Lung (tissue), 12 donors: ENCODE data around the gene MYO16. TPM values are rescaled to one million over a fixed set of nuclear protein-coding genes. Genes with fewer than 3 reads are reported as not detected.

ENCODE experiments used
- ATAC-seq: fragments of 200-7000 bp; cut with Tn5 transposase; one replicate; pipeline ENCODE4 v1.9.1; 2020; ENCODE audit warnings: moderate number of reproducible peaks; ENCODE audit not compliant: insufficient read depth, low FRiP score
- DNase-seq, 3 donors: peaks; one replicate each; pipeline ENCODE4 v3.0.0-alpha.2; 2013 to 2017
- H3K27ac ChIP-seq, 2 donors: one replicate each; pipeline ENCODE4 v1.5.1; 2013; ENCODE audit warnings: mild to moderate bottlenecking in 2 of 2, moderate library complexity in 2 of 2, control low read depth in 1 of 2, inconsistent platforms in 1 of 2, low read depth in 1 of 2, low read length in 1 of 2
- H3K27me3 ChIP-seq, 3 donors: one replicate each; pipeline ENCODE4 v1.5.1; 2013; ENCODE audit warnings: low read length in 2 of 3; ENCODE audit not compliant: control insufficient read depth in 3 of 3, insufficient read depth in 3 of 3
- H3K36me3 ChIP-seq, 4 donors: one replicate each; pipeline ENCODE4 v1.5.1; 2013; ENCODE audit warnings: low read length in 4 of 4, mild to moderate bottlenecking in 1 of 4, moderate library complexity in 1 of 4; ENCODE audit not compliant: control insufficient read depth in 4 of 4, insufficient read depth in 4 of 4
- H3K4me1 ChIP-seq, 5 donors: one replicate each; pipeline ENCODE4 v1.5.1; 2013; ENCODE audit warnings: low read length in 5 of 5, mild to moderate bottlenecking in 2 of 5, moderate library complexity in 1 of 5; ENCODE audit not compliant: control insufficient read depth in 5 of 5, insufficient read depth in 5 of 5
- H3K4me3 ChIP-seq: one replicate; pipeline ENCODE4 v1.5.1; 2013; ENCODE audit warnings: mild to moderate bottlenecking, control low read depth, moderate library complexity
- H3K9ac ChIP-seq, 2 donors: one replicate each; pipeline ENCODE4 v1.5.1; 2013; ENCODE audit warnings: low read length in 2 of 2, control low read depth in 1 of 2; ENCODE audit not compliant: insufficient read depth in 1 of 2
- H3K9me3 ChIP-seq, 4 donors: one replicate each; pipeline ENCODE4 v1.5.1; 2013; ENCODE audit warnings: low read length in 3 of 4, mild to moderate bottlenecking in 1 of 4, moderate library complexity in 1 of 4; ENCODE audit not compliant: control insufficient read depth in 4 of 4, insufficient read depth in 3 of 4
- CTCF ChIP-seq: IDR thresholded peaks from 2 replicates; pipeline ENCODE4 v1.5.1; 2012; ENCODE audit warnings: mild to moderate bottlenecking; ENCODE audit errors: control extremely low read depth, extremely low read depth
- WGBS, 2 donors: extraction: QIAGEN DNeasy Blood & Tissue Kit; methylation state at CpG; one replicate each; pipeline ENCODE4 v1.1.7; 2013; 5-methylcytosine and 5-hydroxymethylcytosine counted together
- polyA plus RNA-seq, 2 donors: library from polyadenylated mRNA; stranded (reverse); fragments of 200-250 nt; gene quantifications; one replicate each; pipeline ENCODE4 v1.2.1, GENCODE V29; 2013
- total RNA-seq, 2 donors: library from RNA; depleted of rRNA in 1 of 2; stranded (reverse); fragments of >200 nt in 1 of 2; gene quantifications; one replicate each; pipeline ENCODE4 v1.2.1, GENCODE V29; 2014 to 2021
- donor health status: control.
- donor health status: control.
- donor health status: Bipolar disorder and iron deficiency.
- donor health status: healthy.
- donor health status: DM: yes; HTN: yes; CAD: no.

The MYO16 gene
- total and polyA plus RNA-seq, 4 donors: 0.12 to 13.8 (median 0.88) TPM

GRCh38 chr13:109157275-109157674, 527.9 kb downstream of the MYO16 start:
- TF ChIP-seq CTCF: no peak
- H3K9ac ChIP-seq: no peak overlapping the region
- no peaks in the 10 kb centered on the region for H3K36me3 ChIP-seq
- H3K9me3 ChIP-seq: peaks cover 0 to 4% (median 0%) of the 10 kb centered on the region in 4 donors
- ATAC-seq (no peak), DNase-seq (no peak)
- H3K27ac ChIP-seq: no peak overlapping the region
- 56 to 70% methylated on average over 5 of the region's 5 CpGs for WGBS, 2 donors
- H3K4me1 ChIP-seq: peaks cover 0 to 10% (median 6%) of the 10 kb centered on the region in 5 donors
- H3K27me3 ChIP-seq: peaks cover 0 to 11% (median 5%) of the 10 kb centered on the region in 3 donors
- no peak overlapping the region for H3K4me3 ChIP-seq

- ATAC-seq (no peak), DNase-seq (no peak)
- H3K9ac ChIP-seq: no peak overlapping the region
- no peaks in the 10 kb centered on the region for H3K36me3 ChIP-seq
- H3K27ac ChIP-seq: no peak overlapping the region
- 93 to 95% methylated on average over 3 of the region's 3 CpGs for WGBS, 2 donors
- no peak overlapping the region for H3K4me3 ChIP-seq
- H3K27me3 ChIP-seq: peaks cover 0 to 11% (median 5%) of the 10 kb centered on the region in 3 donors
- peaks cover 0 to 4% (median 0%) of the 10 kb centered on the region in 4 donors for H3K9me3 ChIP-seq
- H3K4me1 ChIP-seq: peaks cover 0 to 10% (median 6%) of the 10 kb centered on the region in 5 donors
- TF ChIP-seq CTCF: no peak
Measured at GRCh38 chr13:109158383-109158782, 529.0 kb downstream of the MYO16 start.

GRCh38 chr13:109159650-109160309, 530.4 kb downstream of the MYO16 start:
- Histone ChIP-seq H3K27ac (no peak overlapping the region), H3K27me3 (peaks cover 0 to 8% (median 5%) of the 10 kb centered on the region in 3 donors), H3K9ac (no peak overlapping the region), H3K4me3 (no peak overlapping the region), H3K9me3 (peaks cover 0 to 4% (median 0%) of the 10 kb centered on the region in 4 donors), H3K36me3 (no peaks in the 10 kb centered on the region), H3K4me1 (peaks cover 0 to 10% (median 3%) of the 10 kb centered on the region in 5 donors)
- no peak for TF ChIP-seq CTCF
- ATAC-seq (no peak), DNase-seq (no peak)
- 84 to 88% methylated on average over 14 of the region's 14 CpGs for WGBS, 2 donors
